ENCODE results near the gene SCN9A. TPM values are rescaled to one million over a fixed set of nuclear protein-coding genes. Genes with fewer than 3 reads are reported as not detected.

Gene SCN9A
- total and polyA plus RNA-seq, 10 of the 15 experiments (the other 5 are each of a cell fraction or from before 2014, with no cell fraction given) = 0.04 to 0.08 (median 0.08) TPM; not detected in 7

DNA sequence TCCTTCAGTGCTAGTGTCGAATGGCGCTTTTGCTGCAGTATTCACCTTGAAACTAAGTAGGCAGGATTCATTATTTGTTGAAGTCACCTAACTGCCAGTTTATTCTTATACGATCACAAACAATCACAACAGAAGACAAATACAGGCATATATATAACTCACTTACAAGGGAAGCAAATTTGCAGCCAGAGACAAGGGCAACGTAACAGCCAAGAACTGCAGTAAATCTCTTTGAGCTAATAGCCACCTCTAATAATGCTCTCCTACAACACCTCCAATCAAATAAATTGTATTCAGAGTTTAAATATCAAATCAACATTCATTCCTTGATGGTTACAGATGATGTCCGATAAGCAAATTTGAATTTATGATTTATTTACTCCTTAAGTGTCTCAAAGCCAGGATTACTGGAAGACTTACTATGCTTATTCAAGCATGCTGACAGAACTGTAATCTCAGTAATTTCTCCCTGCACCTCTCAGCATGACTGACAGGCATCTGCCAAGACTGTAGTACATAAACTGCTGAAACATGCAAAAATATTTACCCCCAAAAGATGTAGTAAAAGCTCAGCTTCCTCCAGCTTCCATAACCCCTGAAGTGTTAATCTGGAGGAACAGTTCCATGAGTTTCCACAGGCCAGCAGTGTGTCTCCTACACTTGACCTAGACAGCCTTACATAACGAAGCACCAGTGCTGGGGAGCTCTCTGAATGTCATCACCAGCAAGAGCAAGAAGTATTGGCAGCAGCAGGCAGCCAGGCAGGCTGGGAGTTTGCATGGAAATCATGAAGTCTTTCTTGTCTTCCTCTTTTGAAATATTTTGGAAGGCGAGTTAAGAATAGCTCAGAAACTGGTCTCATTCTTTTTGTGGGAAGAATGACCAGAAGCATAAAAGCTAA is 227.0 kb downstream of the SCN9A start (continued):
- TF ChIP-seq, protein P1, sequence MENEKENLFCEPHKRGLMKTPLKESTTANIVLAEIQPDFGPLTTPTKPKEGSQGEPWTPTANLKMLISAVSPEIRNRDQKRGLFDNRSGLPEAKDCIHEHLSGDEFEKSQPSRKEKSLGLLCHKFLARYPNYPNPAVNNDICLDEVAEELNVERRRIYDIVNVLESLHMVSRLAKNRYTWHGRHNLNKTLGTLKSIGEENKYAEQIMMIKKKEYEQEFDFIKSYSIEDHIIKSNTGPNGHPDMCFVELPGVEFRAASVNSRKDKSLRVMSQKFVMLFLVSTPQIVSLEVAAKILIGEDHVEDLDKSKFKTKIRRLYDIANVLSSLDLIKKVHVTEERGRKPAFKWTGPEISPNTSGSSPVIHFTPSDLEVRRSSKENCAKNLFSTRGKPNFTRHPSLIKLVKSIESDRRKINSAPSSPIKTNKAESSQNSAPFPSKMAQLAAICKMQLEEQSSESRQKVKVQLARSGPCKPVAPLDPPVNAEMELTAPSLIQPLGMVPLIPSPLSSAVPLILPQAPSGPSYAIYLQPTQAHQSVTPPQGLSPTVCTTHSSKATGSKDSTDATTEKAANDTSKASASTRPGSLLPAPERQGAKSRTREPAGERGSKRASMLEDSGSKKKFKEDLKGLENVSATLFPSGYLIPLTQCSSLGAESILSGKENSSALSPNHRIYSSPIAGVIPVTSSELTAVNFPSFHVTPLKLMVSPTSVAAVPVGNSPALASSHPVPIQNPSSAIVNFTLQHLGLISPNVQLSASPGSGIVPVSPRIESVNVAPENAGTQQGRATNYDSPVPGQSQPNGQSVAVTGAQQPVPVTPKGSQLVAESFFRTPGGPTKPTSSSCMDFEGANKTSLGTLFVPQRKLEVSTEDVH (IDR thresholded peaks at IDR 0.05; ENCODE audit: low read depth, partially characterized antibody) = no peak
- TF ChIP-seq RB1 (IDR thresholded peaks at IDR 0.05; ENCODE audit: borderline replicate concordance) = no peak
- TF ChIP-seq ZNF622 (IDR thresholded peaks at IDR 0.05) = no peak
- TF ChIP-seq MXI1 (IDR thresholded peaks at IDR 0.05; ENCODE audit: low read depth, low read length) = no peak
- TF ChIP-seq ETV6 (conservative IDR thresholded peaks at IDR 0.05 in 1 of 2, IDR thresholded peaks at IDR 0.05 in 1 of 2; ENCODE audit: borderline replicate concordance in 1 of 2, low read depth in 1 of 2) = no peak
- TF ChIP-seq, protein P2, sequence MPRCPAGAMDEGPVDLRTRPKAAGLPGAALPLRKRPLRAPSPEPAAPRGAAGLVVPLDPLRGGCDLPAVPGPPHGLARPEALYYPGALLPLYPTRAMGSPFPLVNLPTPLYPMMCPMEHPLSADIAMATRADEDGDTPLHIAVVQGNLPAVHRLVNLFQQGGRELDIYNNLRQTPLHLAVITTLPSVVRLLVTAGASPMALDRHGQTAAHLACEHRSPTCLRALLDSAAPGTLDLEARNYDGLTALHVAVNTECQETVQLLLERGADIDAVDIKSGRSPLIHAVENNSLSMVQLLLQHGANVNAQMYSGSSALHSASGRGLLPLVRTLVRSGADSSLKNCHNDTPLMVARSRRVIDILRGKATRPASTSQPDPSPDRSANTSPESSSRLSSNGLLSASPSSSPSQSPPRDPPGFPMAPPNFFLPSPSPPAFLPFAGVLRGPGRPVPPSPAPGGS (IDR thresholded peaks at IDR 0.05; ENCODE audit: borderline replicate concordance, insufficient read depth, low read depth, low read length, poor library complexity, severe bottlenecking) = no peak
- TF ChIP-seq, protein P3, sequence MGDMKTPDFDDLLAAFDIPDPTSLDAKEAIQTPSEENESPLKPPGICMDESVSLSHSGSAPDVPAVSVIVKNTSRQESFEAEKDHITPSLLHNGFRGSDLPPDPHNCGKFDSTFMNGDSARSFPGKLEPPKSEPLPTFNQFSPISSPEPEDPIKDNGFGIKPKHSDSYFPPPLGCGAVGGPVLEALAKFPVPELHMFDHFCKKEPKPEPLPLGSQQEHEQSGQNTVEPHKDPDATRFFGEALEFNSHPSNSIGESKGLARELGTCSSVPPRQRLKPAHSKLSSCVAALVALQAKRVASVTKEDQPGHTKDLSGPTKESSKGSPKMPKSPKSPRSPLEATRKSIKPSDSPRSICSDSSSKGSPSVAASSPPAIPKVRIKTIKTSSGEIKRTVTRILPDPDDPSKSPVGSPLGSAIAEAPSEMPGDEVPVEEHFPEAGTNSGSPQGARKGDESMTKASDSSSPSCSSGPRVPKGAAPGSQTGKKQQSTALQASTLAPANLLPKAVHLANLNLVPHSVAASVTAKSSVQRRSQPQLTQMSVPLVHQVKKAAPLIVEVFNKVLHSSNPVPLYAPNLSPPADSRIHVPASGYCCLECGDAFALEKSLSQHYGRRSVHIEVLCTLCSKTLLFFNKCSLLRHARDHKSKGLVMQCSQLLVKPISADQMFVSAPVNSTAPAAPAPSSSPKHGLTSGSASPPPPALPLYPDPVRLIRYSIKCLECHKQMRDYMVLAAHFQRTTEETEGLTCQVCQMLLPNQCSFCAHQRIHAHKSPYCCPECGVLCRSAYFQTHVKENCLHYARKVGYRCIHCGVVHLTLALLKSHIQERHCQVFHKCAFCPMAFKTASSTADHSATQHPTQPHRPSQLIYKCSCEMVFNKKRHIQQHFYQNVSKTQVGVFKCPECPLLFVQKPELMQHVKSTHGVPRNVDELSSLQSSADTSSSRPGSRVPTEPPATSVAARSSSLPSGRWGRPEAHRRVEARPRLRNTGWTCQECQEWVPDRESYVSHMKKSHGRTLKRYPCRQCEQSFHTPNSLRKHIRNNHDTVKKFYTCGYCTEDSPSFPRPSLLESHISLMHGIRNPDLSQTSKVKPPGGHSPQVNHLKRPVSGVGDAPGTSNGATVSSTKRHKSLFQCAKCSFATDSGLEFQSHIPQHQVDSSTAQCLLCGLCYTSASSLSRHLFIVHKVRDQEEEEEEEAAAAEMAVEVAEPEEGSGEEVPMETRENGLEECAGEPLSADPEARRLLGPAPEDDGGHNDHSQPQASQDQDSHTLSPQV (IDR thresholded peaks at IDR 0.05) = no peak

All from GM12878 (cell line).